HUES48 (cell line): ENCODE results near the gene RAPGEF2.
A peak's percentile ranks its signal among the peaks of the same experiment; 100 is the strongest.
"Not testable (repeated sequence)": the region's sequence is repeated elsewhere in the genome, so short reads cannot be mapped to it uniquely, and the experiment has no call there.

Experiments
- H3K27ac ChIP-seq: one replicate; pipeline ENCODE4 v1.7.0; 2013; ENCODE audit warnings: low read depth, low read length, inconsistent platforms
- H3K27me3 ChIP-seq: 2 replicates; pipeline ENCODE4 v1.6.1; 2013; ENCODE audit warnings: mild to moderate bottlenecking, low read length; ENCODE audit not compliant: control insufficient read depth, insufficient read depth
- H3K36me3 ChIP-seq: 2 replicates; pipeline ENCODE4 v1.6.1; 2013; ENCODE audit warnings: low read length; ENCODE audit not compliant: control insufficient read depth, insufficient read depth
- H3K4me1 ChIP-seq: 2 replicates; pipeline ENCODE4 v1.6.1; 2013; ENCODE audit warnings: mild to moderate bottlenecking, low read length; ENCODE audit not compliant: control insufficient read depth, insufficient read depth
- H3K4me3 ChIP-seq: 2 replicates; pipeline ENCODE4 v1.5.1; 2013; ENCODE audit warnings: mild to moderate bottlenecking, low read depth, low read length
- H3K9ac ChIP-seq: 2 replicates; pipeline ENCODE4 v1.6.1; 2013; ENCODE audit warnings: mild to moderate bottlenecking, low read depth, low read length, moderate library complexity
- H3K9me3 ChIP-seq: 2 replicates; pipeline ENCODE4 v1.6.1; 2013; ENCODE audit warnings: low read length; ENCODE audit not compliant: control insufficient read depth, insufficient read depth

RAPGEF2 gene

GRCh38 chr4:159101988-159102621, 774 bp upstream of the RAPGEF2 start:
- H3K36me3 ChIP-seq, result no peaks in the 10 kb centered on the region
- peak overlapping the region; percentile 59 for H3K27ac ChIP-seq
- peak overlapping the region; percentile 70 for H3K4me3 ChIP-seq
- no peak overlapping the region for H3K9ac ChIP-seq
- H3K9me3 ChIP-seq, result no peaks in the 10 kb centered on the region
- H3K27me3 ChIP-seq, result peaks cover 14% of the 10 kb centered on the region; the same call in 1 of the 2 replicates
- H3K4me1 ChIP-seq, result peaks cover 46% of the 10 kb centered on the region

- Histone ChIP-seq H3K9me3 (no peaks in the 10 kb centered on the region), H3K27ac (peak overlapping the region; percentile 79), H3K9ac (peak overlapping the region; percentile 28), H3K27me3 (peaks cover 14% of the 10 kb centered on the region; the same call in 1 of the 2 replicates), H3K4me1 (peaks cover 42% of the 10 kb centered on the region), H3K4me3 (peak overlapping the region; percentile 70), H3K36me3 (no peaks in the 10 kb centered on the region)
Observed at GRCh38 chr4:159103384-159103990, 608 bp downstream of the RAPGEF2 start.

DNA sequence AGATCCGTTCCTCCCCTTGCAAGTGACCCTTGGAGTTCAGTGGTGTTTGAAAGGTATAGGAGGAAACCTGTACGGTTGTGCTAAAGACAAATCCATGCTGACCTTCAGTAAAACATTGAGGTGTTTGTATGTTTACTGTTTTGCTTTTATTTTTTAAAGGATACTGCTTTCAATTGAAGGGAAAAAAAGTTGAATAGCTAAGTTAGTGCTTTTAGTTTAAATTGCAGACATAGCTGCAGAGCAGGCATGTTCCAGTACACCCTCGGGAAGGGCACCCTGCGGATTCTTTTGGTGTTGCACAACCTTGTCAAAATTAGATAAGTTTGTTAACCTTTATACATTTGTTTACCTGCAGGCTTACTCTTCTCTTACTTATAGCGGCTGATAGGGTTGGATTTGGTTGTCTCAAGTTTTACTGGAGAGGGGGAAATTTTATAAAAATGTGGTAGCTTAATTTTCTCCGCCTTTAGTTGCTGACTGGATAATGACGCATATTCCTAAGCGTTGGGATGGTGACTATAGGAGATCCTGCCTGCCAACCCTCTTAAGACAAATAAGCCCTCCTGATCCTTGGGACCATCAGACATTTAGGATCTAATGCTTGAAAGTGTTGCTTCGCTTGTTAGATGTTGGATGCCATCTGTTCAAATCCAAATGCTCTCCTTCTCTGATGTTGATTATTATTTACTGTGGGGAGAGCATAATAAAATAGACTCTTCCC, 2.0 kb downstream of the RAPGEF2 start:
- H3K36me3 ChIP-seq, result no peaks in the 10 kb centered on the region
- peak overlapping the region; percentile 58 for H3K27ac ChIP-seq
- no peaks in the 10 kb centered on the region for H3K9me3 ChIP-seq
- peak overlapping the region; percentile 14; the same call in 1 of the 2 replicates for H3K9ac ChIP-seq
- H3K4me3 ChIP-seq, result peak overlapping the region; percentile 70
- H3K4me1 ChIP-seq, result peaks cover 43% of the 10 kb centered on the region
- H3K27me3 ChIP-seq, result peaks cover 14% of the 10 kb centered on the region; the same call in 1 of the 2 replicates

DNA sequence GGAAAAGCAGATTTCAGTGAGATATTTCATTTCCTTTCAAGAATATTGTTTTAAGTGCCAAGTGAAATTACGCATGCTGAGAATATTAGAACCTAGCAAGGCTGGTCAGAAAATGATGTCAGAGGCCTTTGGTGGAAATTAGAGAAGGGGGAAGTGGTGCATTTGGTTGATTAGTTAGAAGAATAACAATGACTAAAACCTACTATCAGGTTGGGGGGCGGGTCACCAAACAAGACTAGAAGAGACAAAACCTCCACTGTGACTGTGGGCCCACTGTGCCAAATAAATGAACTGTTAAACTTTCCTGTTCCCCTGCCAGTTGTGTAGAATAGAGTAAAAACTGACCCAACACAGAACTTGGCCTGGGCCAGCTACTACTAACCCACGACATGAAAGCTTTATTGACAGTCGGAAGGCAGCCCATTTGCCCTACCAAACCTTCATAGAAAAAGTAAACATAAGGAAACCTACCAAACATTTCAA, 2.9 kb downstream of the RAPGEF2 start:
- Histone ChIP-seq H3K9me3 (no peaks in the 10 kb centered on the region), H3K9ac (no peak overlapping the region), H3K4me3 (peak overlapping the region; percentile 70)

DNA sequence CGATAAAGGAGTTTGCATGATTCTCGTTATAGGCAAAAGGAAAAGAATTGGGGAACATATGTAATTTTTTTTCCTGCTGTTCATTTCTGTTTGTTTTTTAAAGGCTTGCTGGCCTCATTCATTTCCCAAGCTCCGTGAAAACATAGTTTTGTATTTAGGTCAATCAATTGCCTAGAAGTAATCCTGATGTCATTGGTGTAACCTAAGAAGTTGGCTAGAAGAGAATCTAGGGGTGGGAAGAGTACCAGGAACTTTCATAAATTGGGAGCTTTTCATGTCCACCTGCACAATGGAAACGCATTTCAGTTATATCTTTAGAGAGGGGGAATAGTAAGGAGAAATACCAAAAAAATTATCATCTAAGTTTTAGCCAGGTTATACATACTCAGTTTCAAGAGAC, 3.8 kb downstream of the RAPGEF2 start:
- Histone ChIP-seq H3K9me3 (no peaks in the 10 kb centered on the region), H3K9ac (no peak overlapping the region), H3K36me3 (no peaks in the 10 kb centered on the region), H3K4me1 (peaks cover 52% of the 10 kb centered on the region), H3K27ac (no peak overlapping the region), H3K27me3 (peaks cover 7% of the 10 kb centered on the region; the same call in 1 of the 2 replicates), H3K4me3 (peak overlapping the region; percentile 70; the same call in 1 of the 2 replicates)

More for the DNA sequence above, 2.9 kb downstream of the RAPGEF2 start:
- Histone ChIP-seq H3K27ac (peak overlapping the region; percentile 38), H3K36me3 (no peaks in the 10 kb centered on the region), H3K27me3 (peaks cover 14% of the 10 kb centered on the region; the same call in 1 of the 2 replicates), H3K4me1 (peaks cover 48% of the 10 kb centered on the region)

- no peak overlapping the region for H3K9ac ChIP-seq
- no peaks in the 10 kb centered on the region for H3K27me3 ChIP-seq
- H3K4me1 ChIP-seq, result peaks cover 46% of the 10 kb centered on the region
- H3K36me3 ChIP-seq, result no peaks in the 10 kb centered on the region
- no peak overlapping the region for H3K4me3 ChIP-seq
- no peak overlapping the region for H3K27ac ChIP-seq
- H3K9me3 ChIP-seq, result no peaks in the 10 kb centered on the region
Observed at GRCh38 chr4:159107203-159107925, 4.5 kb downstream of the RAPGEF2 start.

DNA sequence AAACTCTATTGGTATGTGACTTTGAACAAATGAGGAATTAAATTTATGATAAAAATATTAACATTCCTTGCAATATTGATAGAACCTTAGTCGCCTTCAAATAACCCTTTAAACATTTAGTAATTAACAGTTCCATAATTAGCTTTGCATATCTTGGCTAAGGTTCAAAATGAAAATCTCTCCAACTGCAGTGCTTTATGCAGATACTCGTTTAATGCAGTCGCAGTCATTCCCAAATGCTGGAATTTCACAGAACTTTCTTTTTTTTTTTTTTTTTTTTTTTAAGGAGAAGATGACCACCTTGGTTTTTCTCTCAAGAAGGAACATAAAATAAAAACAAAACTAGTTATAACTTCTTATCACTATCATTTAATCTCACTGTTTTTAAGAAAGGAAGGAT, 5.2 kb downstream of the RAPGEF2 start:
- Histone ChIP-seq H3K9me3 (no peaks in the 10 kb centered on the region), H3K27me3 (no peaks in the 10 kb centered on the region), H3K4me3 (no peak overlapping the region), H3K9ac (no peak overlapping the region), H3K4me1 (peaks cover 46% of the 10 kb centered on the region), H3K36me3 (no peaks in the 10 kb centered on the region), H3K27ac (no peak overlapping the region)

- Histone ChIP-seq H3K9me3 (no peaks in the 10 kb centered on the region), H3K4me1 (peaks cover 34% of the 10 kb centered on the region), H3K27ac (no peak overlapping the region), H3K4me3 (no peak overlapping the region; the same call in 1 of the 2 replicates), H3K27me3 (no peaks in the 10 kb centered on the region), H3K9ac (no peak overlapping the region), H3K36me3 (no peaks in the 10 kb centered on the region)
Observed at GRCh38 chr4:159110961-159111360, 8.1 kb downstream of the RAPGEF2 start.

GRCh38 chr4:159111416-159111815, 8.5 kb downstream of the RAPGEF2 start:
- Histone ChIP-seq H3K4me1 (peaks cover 30% of the 10 kb centered on the region), H3K27ac (no peak overlapping the region), H3K9me3 (no peaks in the 10 kb centered on the region), H3K4me3 (no peak overlapping the region), H3K27me3 (no peaks in the 10 kb centered on the region), H3K36me3 (no peaks in the 10 kb centered on the region), H3K9ac (no peak overlapping the region)

GRCh38 chr4:159113366-159113765, 10.5 kb downstream of the RAPGEF2 start:
- not testable (repeated sequence) for H3K36me3 ChIP-seq, H3K9ac ChIP-seq, H3K27ac ChIP-seq, H3K9me3 ChIP-seq, H3K4me3 ChIP-seq, H3K27me3 ChIP-seq
- H3K4me1 ChIP-seq, result peaks cover 13% of the 10 kb centered on the region
